AG04450 (cell line): ENCODE data around the gene TIAM1. TPM values are rescaled to one million over a fixed set of nuclear protein-coding genes. Genes with fewer than 3 reads are reported as not detected.

Source experiments
- CTCF ChIA-PET: fragments of 300-600, 350-600 bp; formaldehyde crosslinking; extraction: SDS; loops from one replicate; lab custom pipeline; 2022; ENCODE audit warnings: antibody characterized with exemption, inconsistent platforms; lab: Charles Lee
- POLR2A ChIA-PET: fragments of 350-600 bp; formaldehyde crosslinking; extraction: SDS; loops from one replicate; lab custom pipeline; 2021; ENCODE audit warnings: antibody characterized with exemption, inconsistent platforms; lab: Yijun Ruan, JAX
- DNase-seq: peaks from one replicate; pipeline ENCODE4 v3.0.0-alpha.2; 2011; ENCODE audit warnings: low read depth, low spot score
- H3K27ac ChIP-seq: one replicate; pipeline ENCODE4 v1.5.1; 2012; ENCODE audit warnings: low read depth, low read length, control low read depth
- H3K27me3 ChIP-seq: one replicate; pipeline ENCODE4 v1.6.0; 2012; ENCODE audit warnings: low read length; ENCODE audit not compliant: control insufficient read depth, insufficient read depth
- H3K4me3 ChIP-seq: 2 replicates; pipeline ENCODE4 v1.5.1; 2011; ENCODE audit warnings: mild to moderate bottlenecking, low read depth, low read length, control low read depth
- H3K9me3 ChIP-seq: 2 replicates; pipeline ENCODE4 v1.5.1; 2012; ENCODE audit warnings: low read length; ENCODE audit not compliant: control insufficient read depth, insufficient read depth
- polyA minus RNA-seq: library from RNA; depleted of rRNA, polyadenylated mRNA; stranded (reverse); fragments of >200 nt; gene quantifications from 2 replicates; pipeline ENCODE4 v1.2.3, GENCODE V29; 2011; rRNA and poly(A)+ RNA removed
- polyA plus RNA-seq: library from polyadenylated mRNA; depleted of rRNA; stranded (reverse); fragments of >200 nt; gene quantifications from 2 replicates; pipeline ENCODE4 v1.2.3, GENCODE V29; 2011; rRNA removed
- TF ChIP-seq, protein P1 (sequence below): IDR thresholded peaks from 2 replicates; pipeline ENCODE4 v1.5.1; 2011; ENCODE audit warnings: low read depth, low read length, control low read depth, inconsistent platforms

TIAM1 gene, protein sequence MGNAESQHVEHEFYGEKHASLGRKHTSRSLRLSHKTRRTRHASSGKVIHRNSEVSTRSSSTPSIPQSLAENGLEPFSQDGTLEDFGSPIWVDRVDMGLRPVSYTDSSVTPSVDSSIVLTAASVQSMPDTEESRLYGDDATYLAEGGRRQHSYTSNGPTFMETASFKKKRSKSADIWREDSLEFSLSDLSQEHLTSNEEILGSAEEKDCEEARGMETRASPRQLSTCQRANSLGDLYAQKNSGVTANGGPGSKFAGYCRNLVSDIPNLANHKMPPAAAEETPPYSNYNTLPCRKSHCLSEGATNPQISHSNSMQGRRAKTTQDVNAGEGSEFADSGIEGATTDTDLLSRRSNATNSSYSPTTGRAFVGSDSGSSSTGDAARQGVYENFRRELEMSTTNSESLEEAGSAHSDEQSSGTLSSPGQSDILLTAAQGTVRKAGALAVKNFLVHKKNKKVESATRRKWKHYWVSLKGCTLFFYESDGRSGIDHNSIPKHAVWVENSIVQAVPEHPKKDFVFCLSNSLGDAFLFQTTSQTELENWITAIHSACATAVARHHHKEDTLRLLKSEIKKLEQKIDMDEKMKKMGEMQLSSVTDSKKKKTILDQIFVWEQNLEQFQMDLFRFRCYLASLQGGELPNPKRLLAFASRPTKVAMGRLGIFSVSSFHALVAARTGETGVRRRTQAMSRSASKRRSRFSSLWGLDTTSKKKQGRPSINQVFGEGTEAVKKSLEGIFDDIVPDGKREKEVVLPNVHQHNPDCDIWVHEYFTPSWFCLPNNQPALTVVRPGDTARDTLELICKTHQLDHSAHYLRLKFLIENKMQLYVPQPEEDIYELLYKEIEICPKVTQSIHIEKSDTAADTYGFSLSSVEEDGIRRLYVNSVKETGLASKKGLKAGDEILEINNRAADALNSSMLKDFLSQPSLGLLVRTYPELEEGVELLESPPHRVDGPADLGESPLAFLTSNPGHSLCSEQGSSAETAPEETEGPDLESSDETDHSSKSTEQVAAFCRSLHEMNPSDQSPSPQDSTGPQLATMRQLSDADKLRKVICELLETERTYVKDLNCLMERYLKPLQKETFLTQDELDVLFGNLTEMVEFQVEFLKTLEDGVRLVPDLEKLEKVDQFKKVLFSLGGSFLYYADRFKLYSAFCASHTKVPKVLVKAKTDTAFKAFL (N-terminal part only)
- polyA plus RNA-seq (2.0 and 2.1 TPM in 2 replicates), polyA minus RNA-seq (7.4 and 10.6 TPM in 2 replicates)

DNA sequence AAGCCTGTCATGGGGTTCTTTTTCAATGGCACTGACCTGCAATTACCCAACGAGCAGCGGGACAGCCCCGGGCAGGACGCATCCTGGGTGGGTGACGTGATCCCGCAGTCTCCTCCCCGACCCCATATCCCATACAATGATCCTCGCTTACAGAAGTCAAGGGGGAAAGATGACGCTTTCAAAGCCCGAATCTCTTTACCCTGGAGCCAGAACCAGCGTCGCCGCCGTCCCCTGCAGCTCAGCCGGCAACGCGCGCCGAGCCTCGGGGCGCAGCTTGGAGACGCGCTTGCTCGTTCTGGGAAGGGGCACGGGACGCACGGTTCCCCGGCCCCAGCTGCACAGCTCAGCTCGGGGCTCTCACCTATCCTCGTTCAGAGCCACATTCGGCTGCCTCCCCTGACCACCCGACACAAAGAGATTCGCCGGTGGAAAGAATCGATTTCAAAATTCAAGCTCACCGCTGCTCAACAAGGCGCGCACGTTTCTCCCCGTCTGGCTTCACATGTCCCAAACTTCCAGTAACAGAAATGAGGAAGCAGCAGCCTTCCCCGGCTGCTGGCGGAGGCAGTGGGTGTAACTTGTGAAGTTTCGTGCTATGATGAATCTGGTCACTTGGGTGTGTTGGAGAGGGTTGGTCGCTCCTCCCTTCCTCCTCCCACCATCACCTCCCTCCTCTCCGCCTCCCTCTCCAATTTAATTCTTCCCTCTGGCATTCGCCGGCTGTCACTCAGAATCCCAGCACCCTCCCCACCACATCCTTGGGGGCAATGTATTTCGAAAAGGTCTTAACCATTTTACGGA lies at the start of gene TIAM1:
Gene TIAM1, minus strand, starts transcription at position 582 of the 801 bp plus-strand sequence. CDS start 77,289 bp downstream, outside the sequence.
- peak within 1 kb of the TSS; percentile 59 for H3K4me3 ChIP-seq
- DNase-seq = no peak
- no peak within 1 kb of the TSS for H3K27ac ChIP-seq
- POLR2A ChIA-PET = interaction anchor here (0.8 kb wide), 1 partner anchor 33 kb away, joined by 3 read pairs; no protein-coding TSS in a partner anchor
- no peaks in the 10 kb centered on the region for H3K9me3 ChIP-seq
- H3K27me3 ChIP-seq = peaks cover 21% of the 10 kb centered on the region
- TF ChIP-seq, protein P1, sequence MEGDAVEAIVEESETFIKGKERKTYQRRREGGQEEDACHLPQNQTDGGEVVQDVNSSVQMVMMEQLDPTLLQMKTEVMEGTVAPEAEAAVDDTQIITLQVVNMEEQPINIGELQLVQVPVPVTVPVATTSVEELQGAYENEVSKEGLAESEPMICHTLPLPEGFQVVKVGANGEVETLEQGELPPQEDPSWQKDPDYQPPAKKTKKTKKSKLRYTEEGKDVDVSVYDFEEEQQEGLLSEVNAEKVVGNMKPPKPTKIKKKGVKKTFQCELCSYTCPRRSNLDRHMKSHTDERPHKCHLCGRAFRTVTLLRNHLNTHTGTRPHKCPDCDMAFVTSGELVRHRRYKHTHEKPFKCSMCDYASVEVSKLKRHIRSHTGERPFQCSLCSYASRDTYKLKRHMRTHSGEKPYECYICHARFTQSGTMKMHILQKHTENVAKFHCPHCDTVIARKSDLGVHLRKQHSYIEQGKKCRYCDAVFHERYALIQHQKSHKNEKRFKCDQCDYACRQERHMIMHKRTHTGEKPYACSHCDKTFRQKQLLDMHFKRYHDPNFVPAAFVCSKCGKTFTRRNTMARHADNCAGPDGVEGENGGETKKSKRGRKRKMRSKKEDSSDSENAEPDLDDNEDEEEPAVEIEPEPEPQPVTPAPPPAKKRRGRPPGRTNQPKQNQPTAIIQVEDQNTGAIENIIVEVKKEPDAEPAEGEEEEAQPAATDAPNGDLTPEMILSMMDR = no peak
- CTCF ChIA-PET = interaction anchor here (1.3 kb wide), 1 partner anchor 163 kb away, joined by 3 read pairs; no protein-coding TSS in a partner anchor

DNA sequence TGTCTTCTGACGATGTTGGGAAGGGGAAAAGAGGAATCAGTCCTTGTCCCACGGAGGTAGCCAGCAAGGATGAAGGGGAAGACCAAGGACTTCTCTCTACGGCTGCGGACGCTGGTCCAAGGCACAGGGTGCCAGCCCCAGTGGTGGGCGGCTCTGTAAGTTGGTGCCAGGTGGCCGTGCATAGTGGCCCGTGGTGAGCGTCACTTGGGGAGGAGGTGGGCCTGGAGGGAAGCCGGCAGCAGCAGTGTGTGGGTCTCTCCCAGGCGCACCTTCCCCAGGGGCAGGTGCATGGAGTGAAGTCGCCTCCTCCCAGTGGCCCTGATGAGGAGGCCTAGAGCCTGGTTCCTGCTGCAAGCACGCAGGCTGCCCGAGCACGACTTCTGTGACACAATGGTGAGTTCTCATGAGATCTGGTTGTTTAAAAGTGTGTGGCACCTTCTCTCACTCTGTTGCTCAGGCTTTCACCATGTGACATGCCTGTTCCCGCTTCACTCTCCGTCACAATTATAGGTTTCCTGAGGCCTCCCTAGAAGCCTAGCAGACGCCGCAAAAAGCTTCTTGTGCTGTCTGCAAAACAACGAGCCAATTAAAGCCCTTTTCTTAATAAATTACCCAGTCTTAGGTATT lies 43.6 kb upstream of the TIAM1 start:
- ChIA-PET POLR2A (no interaction called here), CTCF (no interaction called here)
- DNase-seq = no peak
- TF ChIP-seq, protein P1 = no peak
- Histone ChIP-seq H3K4me3 (no peak overlapping the region), H3K27me3 (peaks cover 2% of the 10 kb centered on the region), H3K9me3 (no peaks in the 10 kb centered on the region; the same call in 1 of the 2 replicates), H3K27ac (no peak overlapping the region)

DNA sequence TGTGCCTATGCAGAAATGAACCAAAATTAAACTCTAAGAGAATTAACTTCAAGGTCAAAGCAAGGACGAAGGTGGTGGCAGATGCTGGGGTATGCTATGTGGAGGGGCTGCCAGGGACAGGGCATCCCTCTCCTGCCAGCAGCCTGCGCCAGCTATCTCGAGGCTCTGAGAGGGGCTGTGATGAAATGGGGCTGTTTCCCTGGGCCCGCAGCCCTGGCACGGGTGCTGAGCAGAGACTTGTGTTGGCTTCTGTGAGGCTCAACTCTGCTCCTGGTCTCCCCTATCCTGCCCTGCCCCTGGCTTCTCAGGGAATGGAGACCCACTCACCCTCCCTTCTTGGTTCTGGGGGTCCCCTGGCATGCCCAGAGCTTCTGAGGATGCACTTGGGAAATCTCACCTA lies 41.9 kb upstream of the TIAM1 start:
- no peak overlapping the region for H3K27ac ChIP-seq
- ChIA-PET CTCF (interaction anchor here (0.6 to 1.0 kb wide), 2 partner anchors 83 to 195 kb away, joined by 3 read pairs; no protein-coding TSS in a partner anchor), POLR2A (no interaction called here)
- TF ChIP-seq, protein P1 = no peak
- H3K9me3 ChIP-seq = no peaks in the 10 kb centered on the region; the same call in 1 of the 2 replicates
- no peak overlapping the region for H3K4me3 ChIP-seq
- H3K27me3 ChIP-seq = peaks cover 2% of the 10 kb centered on the region
- no peak for DNase-seq

DNA sequence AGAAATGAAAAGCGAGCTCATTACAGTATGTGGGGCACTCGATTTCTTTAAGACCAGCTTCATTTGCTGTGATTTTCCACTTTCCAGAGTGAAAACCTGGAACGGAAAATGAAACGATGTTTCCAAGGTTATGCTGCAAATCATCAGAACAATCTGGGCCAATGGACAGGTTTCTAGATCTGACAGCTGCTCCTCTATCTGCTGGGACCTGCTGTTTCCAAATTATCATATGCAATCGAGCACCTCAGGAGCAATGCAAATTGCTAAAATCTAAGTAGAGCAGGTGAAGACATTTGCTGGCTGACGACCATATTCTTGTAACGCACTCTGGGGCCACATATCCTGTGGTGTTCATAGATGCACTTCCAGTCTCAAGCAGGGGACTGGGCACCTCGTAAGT lies 39.7 kb upstream of the TIAM1 start:
- Histone ChIP-seq H3K9me3 (no peaks in the 10 kb centered on the region; the same call in 1 of the 2 replicates), H3K4me3 (no peak overlapping the region), H3K27me3 (peaks cover 2% of the 10 kb centered on the region), H3K27ac (no peak overlapping the region)
- ChIA-PET POLR2A (no interaction called here), CTCF (no interaction called here)
- TF ChIP-seq, protein P1 = no peak
- no peak for DNase-seq
